KMS-11 (cell line): ENCODE data around the gene HEMGN.

ENCODE experiments used
- H2AFZ ChIP-seq: fragments of 200-600 bp; sonication (generic); 2 replicates; pipeline ENCODE4 v1.6.1; 2016; ENCODE audit warnings: antibody characterized with exemption, mixed run types, low read depth
- H3K27ac ChIP-seq: fragments of 200-600 bp; sonication (generic); 2 replicates; pipeline ENCODE4 v1.6.1; 2016; ENCODE audit warnings: mild to moderate bottlenecking, mixed run types
- H3K27me3 ChIP-seq: fragments of 200-600 bp; sonication (generic); 2 replicates; pipeline ENCODE4 v1.6.1; 2017; ENCODE audit warnings: mild to moderate bottlenecking, low read depth, mixed run types, moderate library complexity; ENCODE audit not compliant: insufficient read depth
- H3K36me3 ChIP-seq: fragments of 200-600 bp; sonication (generic); 2 replicates; pipeline ENCODE4 v1.6.1; 2017; ENCODE audit warnings: mild to moderate bottlenecking, mixed run types; ENCODE audit not compliant: insufficient read depth
- H3K4me1 ChIP-seq: fragments of 200-600 bp; sonication (generic); 2 replicates; pipeline ENCODE4 v1.6.1; 2016; ENCODE audit warnings: mild to moderate bottlenecking, low read depth, mixed run types; ENCODE audit not compliant: poor library complexity, severe bottlenecking
- H3K4me2 ChIP-seq: fragments of 200-600 bp; sonication (generic); 2 replicates; pipeline ENCODE4 v1.7.0; 2016; ENCODE audit warnings: mild to moderate bottlenecking, mixed run types
- H3K4me3 ChIP-seq: fragments of 200-600 bp; sonication (generic); IDR thresholded peaks from 2 replicates; pipeline ENCODE4 v1.6.1; 2017; ENCODE audit warnings: low read depth, low read length, mixed read lengths; ENCODE audit not compliant: insufficient read depth
- H3K79me2 ChIP-seq: fragments of 200-600 bp; sonication (generic); 2 replicates; pipeline ENCODE4 v1.6.1; 2016; ENCODE audit warnings: low read depth, mixed run types; ENCODE audit not compliant: insufficient read depth
- H3K9ac ChIP-seq: fragments of 200-600 bp; sonication (generic); 2 replicates; pipeline ENCODE4 v1.6.1; 2016; ENCODE audit warnings: mild to moderate bottlenecking, mixed run types
- H4K20me1 ChIP-seq: fragments of 200-600 bp; sonication (generic); 2 replicates; pipeline ENCODE4 v1.6.1; 2016; ENCODE audit warnings: mild to moderate bottlenecking, mixed run types; ENCODE audit not compliant: insufficient read depth
- CTCF ChIP-seq: fragments of 200-600 bp; sonication (generic); conservative IDR thresholded peaks from 2 replicates; pipeline ENCODE4 v1.6.1; 2017; ENCODE audit warnings: low read depth, mild to moderate bottlenecking, antibody characterized with exemption, low read length, moderate library complexity, mixed read lengths

The HEMGN gene

GRCh38 chr9:97900103-97900737, 37.8 kb downstream of the HEMGN start:
- Histone ChIP-seq H3K36me3 (no peaks in the 10 kb centered on the region), H3K27me3 (no peaks in the 10 kb centered on the region), H3K79me2 (no peaks in the 10 kb centered on the region), H3K4me3 (no peak overlapping the region), H3K27ac (no peak overlapping the region), H4K20me1 (no peaks in the 10 kb centered on the region), H3K4me1 (no peaks in the 10 kb centered on the region), H2AFZ (no peak overlapping the region), H3K4me2 (no peak overlapping the region), H3K9ac (no peak overlapping the region)
- TF ChIP-seq CTCF = no peak

DNA sequence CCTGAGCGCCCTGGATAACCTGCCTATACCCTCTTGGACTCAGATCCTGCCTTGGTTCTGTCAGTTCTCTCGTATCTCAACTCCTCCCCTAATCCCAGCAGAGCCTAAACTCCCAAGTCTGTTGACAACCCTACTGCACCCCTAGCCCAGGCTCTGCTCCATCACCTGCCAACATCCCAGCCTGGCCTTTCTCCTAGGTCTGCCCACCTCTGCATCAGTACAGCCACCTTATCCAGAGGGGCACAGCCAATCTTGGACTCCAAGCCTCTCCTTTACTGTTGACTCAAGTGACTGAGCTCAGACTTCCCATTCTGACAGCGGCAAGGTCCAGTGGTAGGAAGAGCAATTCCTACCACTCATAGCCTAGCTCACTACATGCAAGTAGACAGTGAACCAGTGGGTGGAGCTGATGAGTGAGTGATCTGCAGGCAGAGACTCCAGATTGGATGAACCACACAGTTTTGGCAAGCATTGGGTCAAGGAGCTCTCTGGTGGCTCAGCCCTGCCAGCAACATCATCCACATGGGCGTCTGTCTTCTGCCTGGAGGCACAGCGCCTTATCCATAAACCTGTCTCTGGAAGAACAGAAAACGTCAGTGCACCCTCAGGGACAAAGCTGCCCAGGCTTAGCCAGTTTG, 42.2 kb downstream of the HEMGN start:
- Histone ChIP-seq H3K27ac (no peak overlapping the region), H3K27me3 (no peaks in the 10 kb centered on the region), H3K79me2 (no peaks in the 10 kb centered on the region), H3K36me3 (no peaks in the 10 kb centered on the region), H3K4me2 (no peak overlapping the region), H3K9ac (no peak overlapping the region), H4K20me1 (no peaks in the 10 kb centered on the region), H2AFZ (no peak overlapping the region), H3K4me1 (no peaks in the 10 kb centered on the region), H3K4me3 (no peak overlapping the region)
- peak; percentile 23; the same call in 1 of the 2 replicates for TF ChIP-seq CTCF

DNA sequence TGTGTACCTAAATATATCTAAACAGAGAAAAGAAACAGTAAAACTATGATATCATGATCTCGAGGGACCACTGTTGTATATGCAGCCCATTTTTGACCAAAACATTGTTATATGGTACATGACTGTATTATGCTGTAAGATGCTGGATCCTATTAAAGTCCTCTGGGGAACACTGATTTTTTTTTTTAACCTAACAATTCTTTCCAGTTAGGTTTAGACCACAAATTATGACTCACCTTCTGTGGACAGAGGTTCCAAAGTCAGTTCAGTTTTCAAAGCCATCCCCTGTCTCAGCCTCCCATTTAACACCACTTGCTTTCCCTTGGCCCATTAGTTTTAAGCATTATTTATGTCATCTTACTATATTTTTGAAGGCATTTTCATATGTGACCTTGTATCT, 42.8 kb downstream of the HEMGN start:
- Histone ChIP-seq H4K20me1 (no peaks in the 10 kb centered on the region), H2AFZ (no peak overlapping the region), H3K9ac (no peak overlapping the region), H3K4me2 (no peak overlapping the region), H3K27me3 (no peaks in the 10 kb centered on the region), H3K79me2 (no peaks in the 10 kb centered on the region), H3K4me1 (no peaks in the 10 kb centered on the region), H3K4me3 (no peak overlapping the region), H3K36me3 (no peaks in the 10 kb centered on the region), H3K27ac (no peak overlapping the region)
- TF ChIP-seq CTCF = no peak

DNA sequence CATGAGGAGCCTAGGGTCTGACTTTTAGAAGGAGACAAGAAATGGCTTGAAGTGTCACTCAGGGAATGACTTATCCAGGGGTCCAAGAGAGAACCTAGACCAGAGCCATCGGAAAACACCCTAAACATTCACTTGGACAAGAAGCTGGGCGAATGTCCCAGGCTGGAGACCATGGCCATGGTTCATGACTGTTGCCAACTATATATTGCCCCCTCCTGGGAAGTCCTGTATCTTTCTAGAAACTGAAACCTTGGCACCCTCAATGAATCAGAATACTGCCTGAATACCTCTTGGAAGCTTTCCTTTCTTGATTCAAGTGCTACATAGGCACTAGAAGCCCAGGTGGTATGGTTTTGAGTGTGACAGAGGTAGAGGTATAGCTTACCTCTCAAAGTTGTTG, 45.6 kb downstream of the HEMGN start:
- Histone ChIP-seq H2AFZ (no peak overlapping the region), H4K20me1 (no peaks in the 10 kb centered on the region), H3K36me3 (no peaks in the 10 kb centered on the region), H3K4me2 (no peak overlapping the region), H3K4me3 (no peak overlapping the region), H3K9ac (no peak overlapping the region), H3K4me1 (no peaks in the 10 kb centered on the region), H3K79me2 (no peaks in the 10 kb centered on the region), H3K27me3 (no peaks in the 10 kb centered on the region), H3K27ac (no peak overlapping the region)
- no peak for TF ChIP-seq CTCF
